Astrocyte (in vitro differentiated cells and primary cell): ENCODE data around the gene FRMD3. TPM values are rescaled to one million over a fixed set of nuclear protein-coding genes. Genes with fewer than 3 reads are reported as not detected.
A peak's percentile ranks its signal among the peaks of the same experiment; 100 is the strongest.

Experiments used
- DNase-seq: peaks from one replicate; pipeline ENCODE4 v3.0.0-alpha.2; 2010; ENCODE audit warnings: low read depth
- FAIRE-seq: peaks from 2 replicates; lab custom pipeline; 2011; peaks lifted over from hg19 to GRCh38; lab: Jason Lieb, UNC
- H2AFZ ChIP-seq: 2 replicates; pipeline ENCODE4 v1.6.0; 2012; ENCODE audit warnings: low read depth, low read length, inconsistent platforms
- H3K27ac ChIP-seq: 2 replicates; pipeline ENCODE4 v1.5.1; 2011; ENCODE audit warnings: low read depth, low read length, inconsistent platforms
- H3K27me3 ChIP-seq: 2 replicates; pipeline ENCODE4 v1.6.0; 2011; ENCODE audit warnings: low read length, inconsistent platforms; ENCODE audit not compliant: insufficient read depth
- H3K36me3 ChIP-seq: 2 replicates; pipeline ENCODE4 v1.5.1; 2011; ENCODE audit warnings: low read length, inconsistent platforms; ENCODE audit not compliant: insufficient read depth
- H3K4me1 ChIP-seq: 2 replicates; pipeline ENCODE4 v1.5.1; 2011; ENCODE audit warnings: low read length, inconsistent platforms; ENCODE audit not compliant: insufficient read depth
- H3K4me2 ChIP-seq: 2 replicates; pipeline ENCODE4 v1.6.0; 2012; ENCODE audit warnings: low read length, inconsistent platforms
- H3K4me3 ChIP-seq: 2 replicates; pipeline ENCODE4 v1.5.1; 2011; ENCODE audit warnings: low read depth, mild to moderate bottlenecking, low read length, inconsistent platforms; ENCODE audit not compliant: insufficient read depth
- H3K79me2 ChIP-seq: 2 replicates; pipeline ENCODE4 v1.6.0; 2012; ENCODE audit warnings: mild to moderate bottlenecking, low read length, inconsistent platforms; ENCODE audit not compliant: insufficient read depth
- H3K9ac ChIP-seq: 2 replicates; pipeline ENCODE4 v1.6.0; 2012; ENCODE audit warnings: mild to moderate bottlenecking, low read length, inconsistent platforms
- H3K9me3 ChIP-seq: 2 replicates; pipeline ENCODE4 v1.5.1; 2012; ENCODE audit warnings: low read depth, mild to moderate bottlenecking, low read length, inconsistent platforms; ENCODE audit not compliant: insufficient read depth
- H4K20me1 ChIP-seq: 2 replicates; pipeline ENCODE4 v1.6.0; 2012; ENCODE audit warnings: low read length, inconsistent platforms; ENCODE audit not compliant: insufficient read depth
- H3K27ac Mint-ChIP-seq: one replicate; pipeline ENCODE4 v1.8.0; 2021; ENCODE audit warnings: mild to moderate bottlenecking, mixed read lengths; ENCODE audit not compliant: unreplicated experiment
- H3K27me3 Mint-ChIP-seq: one replicate; pipeline ENCODE4 v1.8.0; 2021; ENCODE audit warnings: low read depth, mixed read lengths; ENCODE audit not compliant: unreplicated experiment
- H3K36me3 Mint-ChIP-seq: one replicate; pipeline ENCODE4 v1.8.0; 2021; ENCODE audit warnings: low read depth, mixed read lengths; ENCODE audit not compliant: unreplicated experiment
- H3K4me1 Mint-ChIP-seq: one replicate; pipeline ENCODE4 v1.8.0; 2021; ENCODE audit warnings: low read depth, mixed read lengths; ENCODE audit not compliant: unreplicated experiment
- H3K4me3 Mint-ChIP-seq: one replicate; pipeline ENCODE4 v1.8.0; 2021; ENCODE audit warnings: mild to moderate bottlenecking, moderate library complexity, mixed read lengths; ENCODE audit not compliant: unreplicated experiment
- H3K9me3 Mint-ChIP-seq: one replicate; pipeline ENCODE4 v1.8.0; 2021; ENCODE audit warnings: mild to moderate bottlenecking, mixed read lengths; ENCODE audit not compliant: unreplicated experiment
- CTCF ChIP-seq: IDR thresholded peaks from 2 replicates; pipeline ENCODE4 v1.5.1; 2011; ENCODE audit warnings: low read depth, mild to moderate bottlenecking, inconsistent platforms, low read length, moderate library complexity; ENCODE audit not compliant: insufficient read depth
- EZH2 ChIP-seq: IDR thresholded peaks from 2 replicates; pipeline ENCODE4 v1.6.1; 2012; ENCODE audit warnings: mild to moderate bottlenecking, low read length, inconsistent platforms; ENCODE audit not compliant: insufficient read depth
- total RNA-seq: library from RNA; stranded (reverse); gene quantifications from 2 replicates; pipeline ENCODE4 v1.2.1, GENCODE V29; 2021

FRMD3 gene
- total RNA-seq, 1 donor from 2014 or later = 0.39 TPM

- no peaks in the 10 kb centered on the region for H3K36me3 ChIP-seq
- DNase-seq = no peak
- H3K4me3 ChIP-seq = no peak overlapping the region
- TF ChIP-seq CTCF (no peak), EZH2 (no peak)
- Mint-ChIP-seq H3K27ac (no peak overlapping the region), H3K27me3 (no peaks in the 10 kb centered on the region), H3K36me3 (no peaks in the 10 kb centered on the region), H3K4me1 (peaks cover under 1% of the 10 kb centered on the region), H3K4me3 (no peak overlapping the region), H3K9me3 (peaks cover 2% of the 10 kb centered on the region)
- no peak for FAIRE-seq
- H4K20me1 ChIP-seq = no peaks in the 10 kb centered on the region
- peaks cover 2% of the 10 kb centered on the region for H3K4me1 ChIP-seq
- H3K9ac ChIP-seq = no peak overlapping the region
- H3K27me3 ChIP-seq = no peaks in the 10 kb centered on the region
- no peak overlapping the region for H3K4me2 ChIP-seq
- H3K27ac ChIP-seq = no peak overlapping the region
- H2AFZ ChIP-seq = no peak overlapping the region
- H3K9me3 ChIP-seq = no peaks in the 10 kb centered on the region
- no peaks in the 10 kb centered on the region for H3K79me2 ChIP-seq
Measured at GRCh38 chr9:83514767-83515166, 23.4 kb downstream of the FRMD3 start.

- H3K27me3 ChIP-seq = no peaks in the 10 kb centered on the region
- no peak overlapping the region for H3K4me2 ChIP-seq
- no peak overlapping the region for H3K9ac ChIP-seq
- no peaks in the 10 kb centered on the region for H3K36me3 Mint-ChIP-seq
- H3K9me3 Mint-ChIP-seq = peaks cover 2% of the 10 kb centered on the region
- FAIRE-seq = no peak
- H3K36me3 ChIP-seq = no peaks in the 10 kb centered on the region
- H3K4me1 ChIP-seq = peaks cover 7% of the 10 kb centered on the region
- no peaks in the 10 kb centered on the region for H4K20me1 ChIP-seq
- no peak overlapping the region for H3K4me3 ChIP-seq
- no peak overlapping the region for H3K4me3 Mint-ChIP-seq
- TF ChIP-seq EZH2 (no peak), CTCF (no peak)
- H3K27ac ChIP-seq = no peak overlapping the region
- no peaks in the 10 kb centered on the region for H3K79me2 ChIP-seq
- H3K27ac Mint-ChIP-seq = no peak overlapping the region
- no peak for DNase-seq
- H3K4me1 Mint-ChIP-seq = peaks cover 14% of the 10 kb centered on the region
- no peaks in the 10 kb centered on the region for H3K9me3 ChIP-seq
- no peaks in the 10 kb centered on the region for H3K27me3 Mint-ChIP-seq
- no peak overlapping the region for H2AFZ ChIP-seq
Measured at GRCh38 chr9:83512621-83513020, 25.6 kb downstream of the FRMD3 start.

- H3K4me1 Mint-ChIP-seq = peaks cover 14% of the 10 kb centered on the region
- H3K27ac Mint-ChIP-seq = no peak overlapping the region
- no peaks in the 10 kb centered on the region for H3K27me3 ChIP-seq
- H3K36me3 ChIP-seq = no peaks in the 10 kb centered on the region
- DNase-seq = peak; percentile 11
- no peaks in the 10 kb centered on the region for H3K79me2 ChIP-seq
- no peaks in the 10 kb centered on the region for H3K9me3 ChIP-seq
- no peak overlapping the region for H3K27ac ChIP-seq
- no peaks in the 10 kb centered on the region for H3K27me3 Mint-ChIP-seq
- no peak overlapping the region for H3K4me3 Mint-ChIP-seq
- H3K4me1 ChIP-seq = peaks cover 7% of the 10 kb centered on the region
- no peaks in the 10 kb centered on the region for H4K20me1 ChIP-seq
- H3K4me3 ChIP-seq = no peak overlapping the region
- H2AFZ ChIP-seq = no peak overlapping the region
- FAIRE-seq = no peak
- H3K36me3 Mint-ChIP-seq = no peaks in the 10 kb centered on the region
- peak overlapping the region; percentile 24 for H3K4me2 ChIP-seq
- H3K9me3 Mint-ChIP-seq = peaks cover 2% of the 10 kb centered on the region
- no peak overlapping the region for H3K9ac ChIP-seq
- TF ChIP-seq CTCF = no peak
Measured at GRCh38 chr9:83511051-83511450, 27.1 kb downstream of the FRMD3 start.
